Measurements from ENCODE around the gene FFAR1.
A peak's percentile ranks its signal among the peaks of the same experiment; 100 is the strongest.

FFAR1 gene, protein sequence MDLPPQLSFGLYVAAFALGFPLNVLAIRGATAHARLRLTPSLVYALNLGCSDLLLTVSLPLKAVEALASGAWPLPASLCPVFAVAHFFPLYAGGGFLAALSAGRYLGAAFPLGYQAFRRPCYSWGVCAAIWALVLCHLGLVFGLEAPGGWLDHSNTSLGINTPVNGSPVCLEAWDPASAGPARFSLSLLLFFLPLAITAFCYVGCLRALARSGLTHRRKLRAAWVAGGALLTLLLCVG (N-terminal part only)

GRCh38 chr19:35347171-35347929, at the start of gene FFAR1:
Gene FFAR1, plus strand, starts transcription at chr19:35347902. Its CDS starts 3,650 bp downstream, at chr19:35351552.
- no peak for DNase-seq

- no peak for DNase-seq
Observed at GRCh38 chr19:35297922-35298321, 49.8 kb upstream of the FFAR1 start.

DNA sequence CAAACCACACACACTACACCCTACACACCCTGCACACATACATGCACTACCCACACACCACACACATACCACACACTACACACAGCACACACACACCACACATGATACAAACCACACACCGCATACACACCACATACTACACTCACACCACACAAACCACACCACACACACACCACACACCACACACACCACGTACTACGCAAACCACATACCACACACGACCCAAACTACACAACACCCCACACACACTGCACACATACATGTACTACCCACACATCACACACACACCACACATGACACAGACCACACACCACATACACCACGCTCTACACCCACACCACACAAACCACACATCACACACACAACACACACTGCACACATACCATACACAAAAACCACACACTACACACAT, 49.1 kb upstream of the FFAR1 start:
- no peak for DNase-seq

GRCh38 chr19:35299523-35300338, 48.0 kb upstream of the FFAR1 start:
- no peak for DNase-seq

- DNase-seq, result no peak
Observed at GRCh38 chr19:35300339-35300649, 47.4 kb upstream of the FFAR1 start.

GRCh38 chr19:35301961-35302360, 45.7 kb upstream of the FFAR1 start:
- DNase-seq, result no peak

GRCh38 chr19:35302446-35302845, 45.3 kb upstream of the FFAR1 start:
- DNase-seq, result no peak

- no peak for DNase-seq
Observed at GRCh38 chr19:35303357-35303915, 44.3 kb upstream of the FFAR1 start.

- DNase-seq, result no peak
Observed at GRCh38 chr19:35304036-35304435, 43.7 kb upstream of the FFAR1 start.

- no peak for DNase-seq
Observed at GRCh38 chr19:35305181-35305580, 42.5 kb upstream of the FFAR1 start.

DNA sequence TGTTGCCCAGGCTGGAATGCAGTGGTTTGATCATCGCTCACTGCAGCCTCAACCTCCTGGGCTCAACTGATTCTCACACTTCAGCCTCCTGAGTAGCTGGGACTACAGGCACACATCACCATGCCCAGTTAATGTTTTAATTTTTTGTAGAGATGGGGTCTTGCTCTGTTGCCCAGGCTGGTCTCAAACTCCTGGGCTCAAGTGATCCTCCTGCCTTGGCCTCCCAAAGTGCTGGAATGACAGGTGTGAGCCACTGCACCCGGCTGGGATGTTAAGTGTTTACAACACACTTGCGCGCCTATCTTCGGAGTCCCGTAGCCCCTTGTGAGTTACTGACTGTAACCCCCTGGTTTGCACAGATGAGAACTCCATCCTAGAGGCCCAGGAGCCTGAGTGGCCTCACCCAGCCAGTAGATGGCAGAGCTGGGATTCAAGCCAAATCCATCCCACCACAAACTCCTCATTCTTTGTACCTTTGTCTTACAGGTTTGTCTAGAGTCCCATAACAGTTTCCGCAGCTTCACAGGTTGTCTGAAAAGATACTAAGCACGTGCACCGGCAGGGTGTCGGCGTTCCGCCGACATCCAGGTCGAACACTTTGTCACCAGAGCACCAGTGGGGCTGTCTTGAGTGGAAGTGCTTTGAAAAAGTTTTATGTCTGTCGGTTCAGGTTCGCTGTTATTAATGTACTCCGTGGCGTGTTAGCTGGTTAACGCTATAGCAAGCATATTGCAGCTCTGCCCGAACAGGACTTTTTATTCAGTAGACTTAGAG, 41.0 kb upstream of the FFAR1 start:
- DNase-seq, result no peak

GRCh38 chr19:35307931-35308330, 39.8 kb upstream of the FFAR1 start:
- no peak for DNase-seq

DNA sequence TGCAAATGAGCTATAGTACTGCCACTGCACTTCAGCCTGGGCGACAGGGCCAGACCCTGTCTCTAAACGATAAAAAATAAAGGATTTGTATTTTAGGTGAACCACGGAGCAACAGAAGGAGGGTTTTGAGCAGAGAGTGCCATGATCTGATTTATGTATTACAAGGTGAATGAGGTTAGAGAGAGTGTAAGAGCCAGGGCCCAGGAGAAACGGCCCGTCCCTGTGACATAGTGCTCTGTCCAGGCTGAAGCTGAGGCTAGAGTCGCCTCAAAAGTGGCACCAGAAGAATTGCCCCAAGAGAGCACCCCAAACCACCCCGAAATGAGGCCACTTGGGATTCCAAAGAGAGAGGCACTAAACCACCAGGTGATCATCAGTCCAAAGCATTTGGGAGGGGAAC, 38.8 kb upstream of the FFAR1 start:
- DNase-seq, result no peak

DNA sequence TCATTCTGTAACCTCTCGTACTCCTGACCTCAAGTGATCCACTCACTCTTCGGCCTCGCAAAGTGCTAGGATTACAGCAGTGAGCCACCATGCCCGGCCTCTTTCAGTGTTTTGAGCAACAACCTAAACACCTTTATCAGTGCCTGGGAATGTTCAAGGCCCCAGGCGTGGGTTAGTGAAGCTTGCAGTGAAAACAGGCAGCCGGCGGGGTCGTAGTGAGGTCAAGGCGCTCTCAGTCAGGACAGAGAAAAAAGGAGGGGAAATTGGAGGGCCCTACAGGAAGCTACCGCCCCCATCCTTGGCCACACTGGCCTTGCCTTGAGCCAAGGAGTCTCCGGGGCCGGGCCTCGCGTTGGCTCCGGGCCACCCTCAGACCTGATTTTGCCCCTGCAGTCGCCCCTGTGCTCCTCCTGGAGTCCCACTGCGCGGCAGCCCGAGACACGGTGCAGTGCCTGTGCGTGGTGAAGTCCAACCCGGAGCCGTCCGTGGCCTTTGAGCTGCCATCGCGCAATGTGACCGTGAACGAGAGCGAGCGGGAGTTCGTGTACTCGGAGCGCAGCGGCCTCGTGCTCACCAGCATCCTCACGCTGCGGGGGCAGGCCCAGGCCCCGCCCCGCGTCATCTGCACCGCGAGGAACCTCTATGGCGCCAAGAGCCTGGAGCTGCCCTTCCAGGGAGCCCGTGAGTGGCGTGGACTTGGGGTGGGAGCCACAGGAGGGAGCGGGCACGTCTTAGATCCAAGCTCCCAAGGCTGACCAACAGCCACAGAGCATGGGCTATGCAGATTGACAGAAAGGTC, 38.0 kb upstream of the FFAR1 start:
- DNase-seq, result no peak

- DNase-seq, result no peak
Observed at GRCh38 chr19:35310331-35310730, 37.4 kb upstream of the FFAR1 start.

- no peak for DNase-seq
Observed at GRCh38 chr19:35310811-35311465, 36.8 kb upstream of the FFAR1 start.

GRCh38 chr19:35311901-35312665, 35.6 kb upstream of the FFAR1 start:
- no peak for DNase-seq

- DNase-seq, result peak; percentile 8
Observed at GRCh38 chr19:35313587-35313986, 34.1 kb upstream of the FFAR1 start.

- DNase-seq, result no peak
Observed at GRCh38 chr19:35314031-35314430, 33.7 kb upstream of the FFAR1 start.

DNA sequence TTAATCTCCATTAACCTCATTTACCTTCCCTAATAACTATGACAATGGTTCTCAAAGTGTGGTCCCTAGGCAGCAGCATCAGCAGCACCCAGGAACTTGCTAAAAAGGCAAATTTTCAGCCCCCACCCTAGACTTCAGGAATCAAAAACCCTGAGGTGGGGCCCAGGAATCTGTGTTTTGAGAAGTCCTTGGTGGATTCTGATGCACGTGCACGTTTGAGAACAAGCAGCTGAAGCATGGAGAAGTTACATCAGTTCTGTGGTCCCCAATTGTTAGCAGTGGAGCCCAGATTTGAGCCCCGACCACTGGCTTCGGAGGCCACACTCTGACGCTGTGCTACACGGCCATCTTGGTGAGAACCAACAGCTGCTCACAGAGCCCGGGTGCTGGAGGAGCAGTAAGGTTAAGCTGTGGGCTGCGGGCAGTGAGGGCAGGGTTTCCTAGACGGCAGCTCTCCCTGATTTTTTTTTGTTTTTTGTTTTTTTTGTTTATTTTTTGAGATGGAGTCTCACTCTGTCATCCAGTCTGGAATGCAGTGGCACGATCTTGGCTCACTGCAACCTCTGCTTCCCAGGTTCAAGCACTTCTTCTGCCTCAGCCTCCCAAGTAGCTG, 32.7 kb upstream of the FFAR1 start:
- no peak for DNase-seq
